Activated CD8-positive, alpha-beta T cell treated with anti-CD3 and anti-CD28 coated beads for 36 hours (primary cell): ENCODE data around the gene UBE2L6. TPM values are rescaled to one million over a fixed set of nuclear protein-coding genes. Genes with fewer than 3 reads are reported as not detected.
A peak's percentile ranks its signal among the peaks of the same experiment; 100 is the strongest.

Experiments used
- ATAC-seq: fragments of 200-7000 bp; cut with Tn5 transposase; one replicate; pipeline ENCODE4 v1.10.0; 2021; ENCODE audit warnings: mild to moderate bottlenecking, moderate library complexity
- CTCF ChIA-PET: fragments of 350-600 bp; sonication (Branson Sonifier 250); formaldehyde crosslinking; loops from one replicate; lab custom pipeline; 2021; ENCODE audit warnings: antibody characterized with exemption; lab: Charles Lee
- POLR2A ChIA-PET: fragments of 350-600 bp; sonication (Branson Sonifier 250); formaldehyde crosslinking; loops from one replicate; lab custom pipeline; 2021; ENCODE audit warnings: antibody characterized with exemption; lab: Charles Lee
- DNase-seq: peaks from one replicate; pipeline ENCODE4 v3.0.0-alpha.2; 2020
- H3K27ac Mint-ChIP-seq: one replicate; pipeline ENCODE4 v1.8.0; 2021; ENCODE audit warnings: mild to moderate bottlenecking, mixed read lengths
- H3K27me3 Mint-ChIP-seq: one replicate; pipeline ENCODE4 v1.8.0; 2021; ENCODE audit warnings: mixed read lengths
- H3K36me3 Mint-ChIP-seq: one replicate; pipeline ENCODE4 v1.8.0; 2021; ENCODE audit warnings: low read depth, mixed read lengths
- H3K4me1 Mint-ChIP-seq: one replicate; pipeline ENCODE4 v1.8.0; 2021; ENCODE audit warnings: low read depth, mixed read lengths
- H3K4me3 Mint-ChIP-seq: one replicate; pipeline ENCODE4 v1.8.0; 2021; ENCODE audit warnings: mild to moderate bottlenecking, moderate library complexity, mixed read lengths
- H3K9me3 Mint-ChIP-seq: one replicate; pipeline ENCODE4 v1.8.0; 2021; ENCODE audit warnings: mixed read lengths
- intact Hi-C: fragments of 100-400 bp; cut with micrococcal nuclease; formaldehyde crosslinking; loops from one replicate; pipeline ENCODE4 v1.10.0; 2022
- total RNA-seq, 2 experiments: library from RNA; stranded (reverse); gene quantifications; one replicate each; pipeline ENCODE4 v1.2.3, GENCODE V29; 2021
- TF ChIP-seq, protein P1 (sequence below): fragments of 200-600 bp; IDR thresholded peaks from one replicate; pipeline ENCODE4 v1.8.0; 2022; ENCODE audit warnings: antibody characterized with exemption, mild to moderate bottlenecking

UBE2L6 gene
- total RNA-seq, 2 experiments from 2014 or later, result 148 to 159 TPM

DNA sequence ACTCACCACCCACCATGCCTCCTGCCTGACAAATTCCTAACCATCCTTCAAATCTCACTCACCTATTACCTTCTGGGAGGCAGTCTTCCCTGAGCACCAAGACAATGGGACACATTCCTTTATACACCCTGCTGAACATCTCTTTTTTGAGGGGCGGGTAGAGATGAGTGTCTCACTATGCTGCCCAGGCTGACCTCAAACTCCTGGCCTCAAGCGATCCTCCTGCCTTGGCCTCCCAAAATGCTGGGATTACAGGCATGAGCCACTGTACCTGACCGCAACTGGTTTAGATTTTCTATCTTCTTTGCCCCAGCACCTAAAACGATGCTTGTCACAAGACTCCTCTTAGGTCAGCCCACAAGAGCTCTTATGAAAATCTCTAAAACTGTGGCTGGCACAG is 44.1 kb downstream of the UBE2L6 start:
- ATAC-seq (no peak), DNase-seq (no peak)
- Mint-ChIP-seq H3K4me1 (peaks cover 12% of the 10 kb centered on the region), H3K36me3 (peaks cover 18% of the 10 kb centered on the region), H3K27ac (no peak overlapping the region), H3K27me3 (no peaks in the 10 kb centered on the region), H3K4me3 (no peak overlapping the region), H3K9me3 (no peaks in the 10 kb centered on the region)
- POLR2A ChIA-PET, result interaction anchor here (1.0 to 1.8 kb wide), 5 partner anchors 8 to 45 kb away, joined by 3 to 13 read pairs (median 4); partner anchors contain the start of gene SLC43A1
- CTCF ChIA-PET, result interaction anchor here (1.0 to 14.5 kb wide), 7 partner anchors 8 to 121 kb away, joined by 3 to 425 read pairs (median 5); partner anchors contain the start of genes RTN4RL2 and SLC43A1
- intact Hi-C loops, result no loop called here
- TF ChIP-seq, protein P1, sequence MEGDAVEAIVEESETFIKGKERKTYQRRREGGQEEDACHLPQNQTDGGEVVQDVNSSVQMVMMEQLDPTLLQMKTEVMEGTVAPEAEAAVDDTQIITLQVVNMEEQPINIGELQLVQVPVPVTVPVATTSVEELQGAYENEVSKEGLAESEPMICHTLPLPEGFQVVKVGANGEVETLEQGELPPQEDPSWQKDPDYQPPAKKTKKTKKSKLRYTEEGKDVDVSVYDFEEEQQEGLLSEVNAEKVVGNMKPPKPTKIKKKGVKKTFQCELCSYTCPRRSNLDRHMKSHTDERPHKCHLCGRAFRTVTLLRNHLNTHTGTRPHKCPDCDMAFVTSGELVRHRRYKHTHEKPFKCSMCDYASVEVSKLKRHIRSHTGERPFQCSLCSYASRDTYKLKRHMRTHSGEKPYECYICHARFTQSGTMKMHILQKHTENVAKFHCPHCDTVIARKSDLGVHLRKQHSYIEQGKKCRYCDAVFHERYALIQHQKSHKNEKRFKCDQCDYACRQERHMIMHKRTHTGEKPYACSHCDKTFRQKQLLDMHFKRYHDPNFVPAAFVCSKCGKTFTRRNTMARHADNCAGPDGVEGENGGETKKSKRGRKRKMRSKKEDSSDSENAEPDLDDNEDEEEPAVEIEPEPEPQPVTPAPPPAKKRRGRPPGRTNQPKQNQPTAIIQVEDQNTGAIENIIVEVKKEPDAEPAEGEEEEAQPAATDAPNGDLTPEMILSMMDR, result no peak

DNA sequence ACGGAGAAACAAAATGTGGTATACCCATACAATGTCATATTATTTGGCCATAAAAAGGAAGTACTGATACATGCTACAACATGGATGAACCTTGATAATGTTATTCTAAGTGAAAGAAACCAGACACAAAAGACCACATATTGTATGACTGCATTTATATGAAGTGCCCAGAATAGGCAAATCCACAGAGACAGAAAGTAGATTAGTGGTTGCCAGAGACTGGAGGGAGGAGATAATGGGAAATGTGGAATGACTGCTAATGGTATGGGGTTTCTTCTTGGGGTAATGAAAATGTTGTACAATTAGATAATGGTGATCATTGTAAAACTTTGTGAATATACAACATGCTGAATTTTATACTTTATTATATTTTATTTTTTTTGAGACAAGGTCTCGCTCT is 46.4 kb downstream of the UBE2L6 start:
- Mint-ChIP-seq H3K4me3 (no peak overlapping the region), H3K27ac (no peak overlapping the region), H3K9me3 (no peaks in the 10 kb centered on the region), H3K36me3 (peaks cover 8% of the 10 kb centered on the region), H3K4me1 (peaks cover 3% of the 10 kb centered on the region), H3K27me3 (no peaks in the 10 kb centered on the region)
- ChIA-PET CTCF (interaction anchor here (1.6 to 14.5 kb wide), 2 partner anchors 28 to 64 kb away, joined by 16 to 192 read pairs; partner anchors contain the start of gene RTN4RL2), POLR2A (no interaction called here)
- TF ChIP-seq, protein P1, result no peak
- DNase-seq (no peak), ATAC-seq (no peak)
- intact Hi-C loops, result no loop called here

DNA sequence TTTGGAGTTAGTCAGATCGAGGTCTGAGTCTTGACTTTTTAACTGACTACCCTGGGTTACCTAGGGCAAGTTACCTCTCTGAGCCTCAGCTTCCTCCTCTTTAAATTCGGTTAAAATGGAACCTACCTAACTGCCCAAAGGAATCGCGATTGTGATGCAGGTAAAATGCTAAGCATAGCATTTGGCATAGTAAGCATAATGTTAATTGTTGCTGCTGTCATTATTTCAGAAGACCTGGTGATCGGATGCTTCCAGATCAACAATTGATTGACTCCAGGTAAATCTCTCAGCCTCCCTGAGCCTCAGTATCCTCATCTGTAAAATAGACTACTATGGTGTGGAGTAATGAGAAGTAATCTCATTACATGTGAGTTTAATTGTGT is 51.4 kb downstream of the UBE2L6 start:
- no peak for DNase-seq
- no peaks in the 10 kb centered on the region for H3K27me3 Mint-ChIP-seq
- peaks cover 9% of the 10 kb centered on the region for H3K36me3 Mint-ChIP-seq
- POLR2A ChIA-PET, result interaction anchor here (0.5 to 4.7 kb wide), 14 partner anchors 8 to 98 kb away, joined by 3 to 57 read pairs (median 6); partner anchors contain the start of genes SLC43A3 and TIMM10
- ATAC-seq, result peak; percentile 9
- intact Hi-C loops, result no loop called here
- peaks cover 29% of the 10 kb centered on the region for H3K4me1 Mint-ChIP-seq
- H3K9me3 Mint-ChIP-seq, result no peaks in the 10 kb centered on the region
- peak overlapping the region; percentile 94 for H3K4me3 Mint-ChIP-seq
- CTCF ChIA-PET, result interaction anchor here (0.7 to 7.0 kb wide), 11 partner anchors 11 to 285 kb away, joined by 3 to 170 read pairs (median 7); partner anchors contain the start of gene RTN4RL2
- peak overlapping the region; percentile 81 for H3K27ac Mint-ChIP-seq
- TF ChIP-seq, protein P1, result no peak

DNA sequence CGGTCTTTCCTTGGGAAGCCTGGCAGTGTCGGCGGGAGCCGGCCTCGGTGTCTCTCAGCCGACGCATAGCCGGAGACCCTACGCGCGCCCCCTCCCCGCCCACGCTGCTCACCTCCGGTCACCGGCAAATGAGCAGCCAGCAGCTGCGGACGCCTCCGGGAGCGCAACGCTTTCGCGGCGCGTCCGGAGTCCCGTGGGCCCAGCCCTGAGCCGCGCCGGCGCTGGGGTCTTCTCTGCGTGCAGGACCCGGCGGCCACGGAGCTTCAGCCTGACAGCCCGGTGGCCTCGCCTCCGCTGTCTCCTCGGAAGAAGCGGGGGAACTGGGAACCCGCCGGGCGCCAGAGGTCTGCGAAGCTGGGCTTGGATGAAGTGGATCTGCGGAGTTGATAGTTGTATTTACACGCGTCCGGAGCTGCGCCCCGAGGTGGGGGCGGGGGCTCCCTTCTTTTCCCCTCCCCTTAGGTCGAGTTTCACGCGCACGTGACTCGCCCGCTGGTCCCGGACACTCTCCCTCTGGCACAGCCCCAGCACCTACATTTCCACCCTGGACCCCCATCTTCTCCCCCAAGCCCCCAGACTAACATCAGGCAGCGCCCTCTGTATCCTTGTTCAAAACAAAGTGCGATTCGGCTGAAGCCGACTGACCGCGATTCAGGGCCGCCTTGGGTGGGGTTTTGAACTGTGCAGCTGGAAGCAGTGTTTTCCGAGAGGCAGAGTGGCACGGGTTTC is 52.0 kb downstream of the UBE2L6 start, which contains the start of gene SLC43A1:
TSS of gene SLC43A1 (minus strand) at position 371 of the 729 bp plus-strand sequence. CDS start 1,591 bp downstream, outside the sequence.
- Mint-ChIP-seq H3K4me3 (peak within 1 kb of the TSS; percentile 94), H3K27ac (peak within 1 kb of the TSS; percentile 95), H3K36me3 (peaks cover 9% of the 10 kb centered on the region), H3K9me3 (no peaks in the 10 kb centered on the region), H3K27me3 (no peaks in the 10 kb centered on the region), H3K4me1 (peaks cover 29% of the 10 kb centered on the region)
- POLR2A ChIA-PET, result interaction anchor here (0.8 to 4.7 kb wide), 16 partner anchors 9 to 109 kb away, joined by 3 to 57 read pairs (median 4); partner anchors contain the start of genes SLC43A3, TIMM10 and UBE2L6
- DNase-seq (peak; percentile 48), ATAC-seq (peak; percentile 29)
- TF ChIP-seq, protein P1, result no peak
- intact Hi-C loops, result no loop called here
- CTCF ChIA-PET, result interaction anchor here (0.9 to 7.0 kb wide), 11 partner anchors 8 to 285 kb away, joined by 3 to 170 read pairs (median 7); partner anchors contain the start of gene RTN4RL2
